ENCODE measurements around the gene PAM16. TPM values are rescaled to one million over a fixed set of nuclear protein-coding genes. Genes with fewer than 3 reads are reported as not detected.

The PAM16 gene
- total and polyA plus RNA-seq, 9 of the 15 experiments (the other 6 are each of a cell fraction or from before 2014, with no cell fraction given), result 38.7 to 273 (median 79.3) TPM

DNA sequence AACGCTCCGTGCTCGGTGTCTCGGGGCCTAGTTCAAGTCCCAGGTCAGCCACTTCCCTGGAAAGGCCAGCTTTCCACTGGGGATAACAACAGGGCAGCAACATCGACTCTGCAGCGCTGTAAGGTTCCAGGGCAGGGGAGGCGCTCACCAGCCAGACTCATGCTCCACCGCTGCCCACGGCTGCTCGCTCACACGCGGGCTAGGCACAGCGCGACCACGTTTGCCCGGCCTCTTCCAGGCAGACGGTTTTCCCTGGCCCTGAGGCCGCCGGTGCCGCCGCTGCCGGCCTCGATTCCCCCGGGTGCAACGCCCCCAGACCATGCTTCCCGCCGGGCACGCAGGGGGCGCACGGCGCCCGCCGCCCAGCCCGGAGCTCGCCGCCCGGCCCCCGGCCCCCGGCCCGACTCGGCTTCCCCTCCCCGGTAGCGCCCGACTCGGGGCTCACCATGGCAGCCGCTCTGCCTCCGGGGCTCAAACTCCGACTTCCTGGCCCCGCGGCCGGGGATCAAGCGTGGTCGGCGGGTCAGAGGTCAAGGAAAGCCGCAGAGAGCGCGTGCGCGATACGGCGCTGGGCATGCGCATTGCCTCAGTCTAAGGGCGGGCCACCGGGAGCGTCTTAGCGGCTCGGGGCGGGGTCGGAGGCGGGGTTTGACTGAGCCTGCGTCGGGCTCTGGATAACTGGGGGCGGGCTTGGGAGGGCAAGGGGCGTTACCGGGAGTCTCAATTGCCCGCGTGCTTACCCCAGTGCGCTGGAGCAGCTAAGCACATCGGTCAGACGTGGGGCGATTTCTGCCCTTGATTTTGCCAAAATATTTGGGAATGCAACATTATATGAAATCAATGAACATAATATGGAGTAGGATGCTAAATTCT is at the start of gene PAM16 (continued):
- TF ChIP-seq, protein P1, sequence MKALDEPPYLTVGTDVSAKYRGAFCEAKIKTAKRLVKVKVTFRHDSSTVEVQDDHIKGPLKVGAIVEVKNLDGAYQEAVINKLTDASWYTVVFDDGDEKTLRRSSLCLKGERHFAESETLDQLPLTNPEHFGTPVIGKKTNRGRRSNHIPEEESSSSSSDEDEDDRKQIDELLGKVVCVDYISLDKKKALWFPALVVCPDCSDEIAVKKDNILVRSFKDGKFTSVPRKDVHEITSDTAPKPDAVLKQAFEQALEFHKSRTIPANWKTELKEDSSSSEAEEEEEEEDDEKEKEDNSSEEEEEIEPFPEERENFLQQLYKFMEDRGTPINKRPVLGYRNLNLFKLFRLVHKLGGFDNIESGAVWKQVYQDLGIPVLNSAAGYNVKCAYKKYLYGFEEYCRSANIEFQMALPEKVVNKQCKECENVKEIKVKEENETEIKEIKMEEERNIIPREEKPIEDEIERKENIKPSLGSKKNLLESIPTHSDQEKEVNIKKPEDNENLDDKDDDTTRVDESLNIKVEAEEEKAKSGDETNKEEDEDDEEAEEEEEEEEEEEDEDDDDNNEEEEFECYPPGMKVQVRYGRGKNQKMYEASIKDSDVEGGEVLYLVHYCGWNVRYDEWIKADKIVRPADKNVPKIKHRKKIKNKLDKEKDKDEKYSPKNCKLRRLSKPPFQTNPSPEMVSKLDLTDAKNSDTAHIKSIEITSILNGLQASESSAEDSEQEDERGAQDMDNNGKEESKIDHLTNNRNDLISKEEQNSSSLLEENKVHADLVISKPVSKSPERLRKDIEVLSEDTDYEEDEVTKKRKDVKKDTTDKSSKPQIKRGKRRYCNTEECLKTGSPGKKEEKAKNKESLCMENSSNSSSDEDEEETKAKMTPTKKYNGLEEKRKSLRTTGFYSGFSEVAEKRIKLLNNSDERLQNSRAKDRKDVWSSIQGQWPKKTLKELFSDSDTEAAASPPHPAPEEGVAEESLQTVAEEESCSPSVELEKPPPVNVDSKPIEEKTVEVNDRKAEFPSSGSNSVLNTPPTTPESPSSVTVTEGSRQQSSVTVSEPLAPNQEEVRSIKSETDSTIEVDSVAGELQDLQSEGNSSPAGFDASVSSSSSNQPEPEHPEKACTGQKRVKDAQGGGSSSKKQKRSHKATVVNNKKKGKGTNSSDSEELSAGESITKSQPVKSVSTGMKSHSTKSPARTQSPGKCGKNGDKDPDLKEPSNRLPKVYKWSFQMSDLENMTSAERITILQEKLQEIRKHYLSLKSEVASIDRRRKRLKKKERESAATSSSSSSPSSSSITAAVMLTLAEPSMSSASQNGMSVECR (CRISPR knock-in tag; IDR thresholded peaks at IDR 0.05), result peak; percentile 79
- TF ChIP-seq ATF7 (IDR thresholded peaks at IDR 0.05), result no peak
- TF ChIP-seq HNRNPH1 (optimal IDR thresholded peaks at IDR 0.05; ENCODE audit: low read depth, low read length), result no peak
- no peak for TF ChIP-seq NFXL1 (CRISPR knock-in tag; IDR thresholded peaks at IDR 0.05)
- TF ChIP-seq, protein P2, sequence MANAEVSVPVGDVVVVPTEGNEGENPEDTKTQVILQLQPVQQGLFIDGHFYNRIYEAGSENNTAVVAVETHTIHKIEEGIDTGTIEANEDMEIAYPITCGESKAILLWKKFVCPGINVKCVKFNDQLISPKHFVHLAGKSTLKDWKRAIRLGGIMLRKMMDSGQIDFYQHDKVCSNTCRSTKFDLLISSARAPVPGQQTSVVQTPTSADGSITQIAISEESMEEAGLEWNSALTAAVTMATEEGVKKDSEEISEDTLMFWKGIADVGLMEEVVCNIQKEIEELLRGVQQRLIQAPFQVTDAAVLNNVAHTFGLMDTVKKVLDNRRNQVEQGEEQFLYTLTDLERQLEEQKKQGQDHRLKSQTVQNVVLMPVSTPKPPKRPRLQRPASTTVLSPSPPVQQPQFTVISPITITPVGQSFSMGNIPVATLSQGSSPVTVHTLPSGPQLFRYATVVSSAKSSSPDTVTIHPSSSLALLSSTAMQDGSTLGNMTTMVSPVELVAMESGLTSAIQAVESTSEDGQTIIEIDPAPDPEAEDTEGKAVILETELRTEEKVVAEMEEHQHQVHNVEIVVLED (CRISPR knock-in tag; IDR thresholded peaks at IDR 0.05), result no peak
- TF ChIP-seq POLR3A (IDR thresholded peaks at IDR 0.05; ENCODE audit: borderline replicate concordance, extremely low read depth, insufficient read depth, insufficient read length), result no peak
- no peak for TF ChIP-seq ZBTB40 (IDR thresholded peaks at IDR 0.05)
- no peak for TF ChIP-seq ZBTB40 (CRISPR knock-in tag; IDR thresholded peaks at IDR 0.05)
- no peak for TF ChIP-seq BRCA1 (IDR thresholded peaks at IDR 0.05)
- TF ChIP-seq BRCA1 (CRISPR knock-in tag; IDR thresholded peaks at IDR 0.05), result no peak
- no peak for TF ChIP-seq ZNF165 (CRISPR knock-in tag; IDR thresholded peaks at IDR 0.05; ENCODE audit: borderline replicate concordance)
- TF ChIP-seq MXI1 (IDR thresholded peaks at IDR 0.05; ENCODE audit: low read depth, low read length), result peak; percentile 59; the same call in 1 of the 2 replicates

All from K562 (cell line).